Activated naive CD8-positive, alpha-beta T cell treated with anti-CD3 and anti-CD28 coated beads for 36 hours (primary cell): Measurements from ENCODE around the gene ABRAXAS1. TPM values are rescaled to one million over a fixed set of nuclear protein-coding genes. Genes with fewer than 3 reads are reported as not detected.
"Not testable (repeated sequence)": the region's sequence is repeated elsewhere in the genome, so short reads cannot be mapped to it uniquely, and the experiment has no call there.

Source experiments
- DNase-seq: peaks from one replicate; pipeline ENCODE4 v3.0.0; 2021
- H3K27ac Mint-ChIP-seq: one replicate; pipeline ENCODE4 v1.8.0; 2022; ENCODE audit warnings: mild to moderate bottlenecking, moderate library complexity, mixed read lengths
- H3K27me3 Mint-ChIP-seq: one replicate; pipeline ENCODE4 v1.8.0; 2022; ENCODE audit warnings: mild to moderate bottlenecking, mixed read lengths
- H3K36me3 Mint-ChIP-seq: one replicate; pipeline ENCODE4 v1.8.0; 2021; ENCODE audit warnings: mild to moderate bottlenecking, mixed read lengths
- H3K4me1 Mint-ChIP-seq: one replicate; pipeline ENCODE4 v1.8.0; 2021; ENCODE audit warnings: mixed read lengths
- H3K4me3 Mint-ChIP-seq: one replicate; pipeline ENCODE4 v1.8.0; 2022; ENCODE audit warnings: mild to moderate bottlenecking, moderate library complexity, mixed read lengths
- H3K9me3 Mint-ChIP-seq: one replicate; pipeline ENCODE4 v1.8.0; 2022; ENCODE audit warnings: mixed read lengths
- total RNA-seq, 2 experiments: library from RNA; stranded (reverse); gene quantifications; one replicate each; pipeline ENCODE4 v1.2.3, GENCODE V29; 2021

ABRAXAS1 gene
- total RNA-seq, result 10 to 100 TPM; 18.5 TPM

DNA sequence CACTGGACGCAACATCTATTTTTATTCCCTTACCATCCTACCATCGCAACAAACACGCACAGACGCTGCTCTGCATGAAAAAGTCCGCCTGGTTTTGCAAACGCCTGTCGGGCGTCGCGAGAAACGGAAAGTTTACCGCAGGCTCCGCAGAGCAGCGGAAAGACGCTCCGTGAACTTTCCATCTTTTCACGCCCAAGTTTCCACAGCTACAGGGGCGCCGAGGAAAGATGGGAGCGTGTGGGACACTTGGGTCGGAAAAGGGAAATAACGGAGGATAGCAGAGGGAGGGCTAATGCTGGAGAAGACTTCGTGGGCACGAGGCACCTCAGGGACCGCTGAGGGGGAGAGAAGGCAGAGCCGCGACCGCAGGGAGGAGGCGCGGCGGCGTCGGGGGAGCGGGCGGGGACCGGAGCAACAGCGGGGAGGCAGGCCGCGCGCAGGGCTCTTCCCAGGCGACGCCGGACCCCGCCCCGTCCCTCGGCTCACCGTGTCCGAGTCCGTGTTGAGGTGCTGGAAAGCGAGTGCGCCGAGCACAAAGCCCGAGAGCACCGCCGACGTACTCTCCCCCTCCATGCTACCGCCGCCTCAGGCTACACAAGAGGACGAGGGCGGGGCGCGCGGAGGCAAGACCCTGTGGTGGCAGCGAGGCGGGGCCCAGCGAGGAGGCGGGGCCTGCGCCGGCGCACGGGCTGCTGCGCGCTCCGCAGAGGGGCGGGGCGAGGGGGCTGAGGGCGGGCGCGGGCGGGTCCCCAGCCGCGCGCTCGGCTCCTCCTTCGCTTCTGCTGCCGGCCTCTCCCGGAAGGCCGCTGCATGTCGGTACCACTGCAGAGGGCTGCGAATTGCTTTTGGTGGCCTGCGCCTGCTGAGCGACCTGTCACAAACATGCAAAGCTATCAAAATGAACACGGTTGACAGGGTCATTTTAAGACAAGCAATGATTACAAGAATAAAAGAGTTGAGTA, at the start of gene ABRAXAS1:
TSS of gene ABRAXAS1 (minus strand) at position 601 of the 962 bp plus-strand sequence. CDS start at position 573, 28 bp downstream.
- Mint-ChIP-seq H3K4me1 (peaks cover 17% of the 10 kb centered on the region), H3K36me3 (peaks cover 7% of the 10 kb centered on the region), H3K9me3 (no peaks in the 10 kb centered on the region), H3K27me3 (no peaks in the 10 kb centered on the region), H3K27ac (peak within 1 kb of the TSS; percentile 96), H3K4me3 (peak within 1 kb of the TSS; percentile 99)
- peak; percentile 96 for DNase-seq

DNA sequence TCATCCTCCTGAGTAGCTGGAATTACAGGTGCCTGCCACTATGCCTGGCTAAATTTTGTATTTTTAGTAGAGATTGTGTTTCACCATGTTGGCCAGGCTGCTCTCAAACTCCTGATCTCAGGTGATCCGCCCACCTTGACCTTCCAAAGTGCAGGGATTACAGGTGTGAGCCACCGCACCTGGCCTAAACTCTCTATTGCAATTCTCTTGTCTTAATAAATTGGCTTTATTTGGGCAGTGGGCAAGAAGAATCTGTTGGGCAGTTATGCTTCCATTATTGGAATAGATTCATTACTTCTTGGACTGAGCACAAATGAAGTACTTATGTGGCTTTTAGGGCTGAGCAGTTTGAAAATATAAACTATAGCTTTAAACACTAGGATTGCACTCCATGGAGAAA, 42.8 kb upstream of the ABRAXAS1 start:
- H3K4me1 Mint-ChIP-seq, result no peaks in the 10 kb centered on the region
- no peaks in the 10 kb centered on the region for H3K9me3 Mint-ChIP-seq
- H3K27me3 Mint-ChIP-seq, result peaks cover 18% of the 10 kb centered on the region
- no peaks in the 10 kb centered on the region for H3K36me3 Mint-ChIP-seq
- no peak overlapping the region for H3K27ac Mint-ChIP-seq
- DNase-seq, result no peak
- H3K4me3 Mint-ChIP-seq, result no peak overlapping the region

GRCh38 chr4:83522239-83522638, 37.3 kb upstream of the ABRAXAS1 start:
- H3K27ac Mint-ChIP-seq, result no peak overlapping the region
- H3K4me1 Mint-ChIP-seq, result no peaks in the 10 kb centered on the region
- DNase-seq, result no peak
- H3K27me3 Mint-ChIP-seq, result peaks cover 3% of the 10 kb centered on the region
- no peaks in the 10 kb centered on the region for H3K9me3 Mint-ChIP-seq
- no peak overlapping the region for H3K4me3 Mint-ChIP-seq
- H3K36me3 Mint-ChIP-seq, result no peaks in the 10 kb centered on the region

DNA sequence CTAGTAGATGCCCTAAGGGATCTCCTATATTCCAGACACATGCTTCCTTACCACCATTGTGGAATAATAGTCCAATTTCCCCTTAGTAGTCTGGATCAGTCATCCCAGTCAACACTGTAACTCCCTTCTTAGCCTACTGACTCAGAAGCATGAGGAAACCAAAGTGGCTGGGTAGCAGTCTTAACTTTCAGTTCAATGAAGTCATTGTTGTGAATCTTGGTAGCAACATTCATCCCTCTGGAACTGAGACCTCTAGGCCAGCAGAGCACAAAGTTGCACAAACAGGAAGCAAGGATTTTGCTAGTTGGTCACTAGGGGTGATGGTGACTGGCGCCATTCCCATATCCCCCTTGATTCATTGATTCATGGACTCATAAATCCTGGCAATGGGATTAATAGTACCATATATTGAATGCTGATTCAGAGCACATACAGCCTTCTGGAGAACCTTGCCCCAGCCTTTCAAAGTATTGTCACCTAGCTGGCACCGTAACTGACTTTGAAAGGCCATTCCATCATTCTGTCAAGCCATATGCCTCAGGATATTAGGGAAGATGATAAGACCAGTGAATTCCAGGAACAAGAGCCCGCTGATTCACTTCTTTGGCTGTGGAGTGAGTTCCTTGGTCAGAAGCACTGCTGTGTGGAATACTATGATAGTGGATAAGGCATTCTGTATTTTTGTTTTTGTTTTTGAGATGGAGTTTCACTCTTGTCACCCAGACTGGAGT, 31.3 kb upstream of the ABRAXAS1 start:
- no peaks in the 10 kb centered on the region for H3K36me3 Mint-ChIP-seq
- H3K27ac Mint-ChIP-seq, result no peak overlapping the region
- DNase-seq, result no peak
- H3K27me3 Mint-ChIP-seq, result no peaks in the 10 kb centered on the region
- H3K4me1 Mint-ChIP-seq, result no peaks in the 10 kb centered on the region
- no peak overlapping the region for H3K4me3 Mint-ChIP-seq
- H3K9me3 Mint-ChIP-seq, result no peaks in the 10 kb centered on the region

- no peak overlapping the region for H3K4me3 Mint-ChIP-seq
- DNase-seq, result no peak
- no peaks in the 10 kb centered on the region for H3K36me3 Mint-ChIP-seq
- H3K27me3 Mint-ChIP-seq, result no peaks in the 10 kb centered on the region
- no peaks in the 10 kb centered on the region for H3K4me1 Mint-ChIP-seq
- H3K9me3 Mint-ChIP-seq, result no peaks in the 10 kb centered on the region
- no peak overlapping the region for H3K27ac Mint-ChIP-seq
Measured at GRCh38 chr4:83510442-83510841, 25.5 kb upstream of the ABRAXAS1 start.

DNA sequence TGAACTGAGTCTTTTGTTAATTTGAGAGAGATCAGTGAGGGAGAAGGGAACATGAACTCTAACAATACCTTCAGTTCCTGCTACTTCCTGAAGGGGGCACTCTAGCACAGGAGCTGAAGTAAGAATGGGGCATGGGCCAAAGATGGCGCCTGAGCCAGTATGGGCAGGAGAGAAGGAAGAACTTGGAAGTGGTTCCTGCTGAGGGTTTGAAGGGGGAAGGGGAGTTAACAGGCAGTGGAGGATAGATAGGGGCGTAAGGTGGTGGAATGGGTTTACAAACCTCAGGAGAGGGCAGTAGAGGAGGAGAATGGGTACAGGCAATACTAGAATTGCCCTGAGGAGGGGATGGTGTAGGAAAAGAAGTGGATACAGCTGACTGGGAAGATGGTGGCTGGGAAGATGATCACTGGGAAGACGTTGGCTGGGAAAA, 24.3 kb upstream of the ABRAXAS1 start:
- not testable (repeated sequence) for H3K4me1 Mint-ChIP-seq, H3K27ac Mint-ChIP-seq, H3K27me3 Mint-ChIP-seq, H3K36me3 Mint-ChIP-seq, H3K9me3 Mint-ChIP-seq, H3K4me3 Mint-ChIP-seq
- DNase-seq, result peak; percentile 56

DNA sequence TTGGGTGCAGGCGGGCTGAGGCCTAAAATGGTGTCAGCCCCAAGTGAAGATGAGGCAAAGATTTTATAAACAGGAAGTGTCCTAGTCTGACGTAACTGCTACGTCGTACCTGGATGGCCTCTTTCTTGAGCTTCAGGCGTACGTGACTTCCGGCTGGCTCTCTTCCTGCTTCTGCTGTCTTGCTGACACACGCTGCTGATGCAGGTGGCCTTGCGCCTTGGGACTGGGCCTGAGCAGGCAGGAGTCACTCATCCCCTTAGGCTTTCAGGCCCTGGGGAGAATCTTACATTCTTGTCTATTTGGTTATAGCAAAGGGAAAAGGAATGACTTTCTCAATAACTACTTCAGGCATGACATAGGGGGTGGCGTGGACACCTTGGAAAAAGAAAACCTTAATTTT, 20.1 kb upstream of the ABRAXAS1 start:
- Mint-ChIP-seq H3K27me3 (no peaks in the 10 kb centered on the region), H3K4me3 (no peak overlapping the region), H3K9me3 (no peaks in the 10 kb centered on the region), H3K4me1 (peaks cover 6% of the 10 kb centered on the region), H3K27ac (peak overlapping the region; percentile 42), H3K36me3 (peaks cover 2% of the 10 kb centered on the region)
- DNase-seq, result no peak

GRCh38 chr4:83504503-83504902, 19.6 kb upstream of the ABRAXAS1 start:
- Mint-ChIP-seq H3K9me3 (no peaks in the 10 kb centered on the region), H3K36me3 (peaks cover 2% of the 10 kb centered on the region), H3K27ac (peak overlapping the region; percentile 42), H3K4me3 (no peak overlapping the region), H3K4me1 (peaks cover 6% of the 10 kb centered on the region), H3K27me3 (no peaks in the 10 kb centered on the region)
- DNase-seq, result no peak

GRCh38 chr4:83503974-83504373, 19.1 kb upstream of the ABRAXAS1 start:
- DNase-seq, result no peak
- Mint-ChIP-seq H3K4me1 (peaks cover 6% of the 10 kb centered on the region), H3K27ac (peak overlapping the region; percentile 18), H3K36me3 (peaks cover 2% of the 10 kb centered on the region), H3K9me3 (no peaks in the 10 kb centered on the region), H3K27me3 (no peaks in the 10 kb centered on the region), H3K4me3 (no peak overlapping the region)

DNA sequence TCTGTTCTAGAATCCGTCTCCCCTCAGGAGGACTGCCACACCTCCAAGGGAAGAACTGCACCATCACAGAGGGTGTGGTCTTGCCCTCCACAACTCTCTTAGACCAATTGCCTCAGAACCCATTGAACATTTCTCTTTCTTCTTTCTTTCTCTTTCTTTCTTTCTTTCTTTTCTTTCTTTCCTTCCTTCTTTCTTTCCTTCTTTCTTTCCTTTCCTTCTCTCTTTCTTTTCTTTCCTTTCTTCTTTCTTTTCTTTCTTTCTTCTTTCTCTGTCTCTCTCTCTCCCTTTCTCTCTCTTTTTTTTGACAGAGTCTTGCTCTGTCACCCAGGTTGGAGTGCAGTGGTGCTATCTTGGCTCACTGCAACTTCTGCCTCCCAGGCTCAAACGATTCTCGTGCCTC, 16.8 kb upstream of the ABRAXAS1 start:
- not testable (repeated sequence) for H3K9me3 Mint-ChIP-seq, H3K4me1 Mint-ChIP-seq, H3K27me3 Mint-ChIP-seq, H3K4me3 Mint-ChIP-seq, H3K36me3 Mint-ChIP-seq, DNase-seq, H3K27ac Mint-ChIP-seq

DNA sequence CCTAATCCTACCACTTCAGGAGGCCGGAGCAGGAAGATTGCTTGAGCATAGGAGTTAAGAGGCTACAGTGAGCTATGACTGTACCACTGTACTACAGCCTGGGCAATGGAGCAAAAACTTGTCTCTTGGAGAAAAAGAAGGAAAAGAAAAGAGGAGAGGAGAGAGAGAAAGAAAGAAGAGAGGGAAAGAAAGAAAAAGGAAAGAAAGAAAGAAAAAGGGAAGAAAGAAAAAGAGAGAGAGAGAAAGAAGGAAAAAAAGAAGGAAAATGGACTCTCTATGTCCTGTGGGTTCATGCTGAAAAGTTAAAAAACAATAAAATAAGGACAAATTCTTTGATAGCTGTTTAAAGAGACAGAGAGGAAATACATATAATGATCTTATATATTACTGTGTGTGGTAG, 13.3 kb upstream of the ABRAXAS1 start:
- Mint-ChIP-seq H3K9me3 (no peaks in the 10 kb centered on the region), H3K4me3 (no peak overlapping the region), H3K27ac (no peak overlapping the region), H3K36me3 (no peaks in the 10 kb centered on the region), H3K27me3 (no peaks in the 10 kb centered on the region), H3K4me1 (no peaks in the 10 kb centered on the region)
- DNase-seq, result no peak

GRCh38 chr4:83496085-83496917, 11.4 kb upstream of the ABRAXAS1 start:
- H3K4me1 Mint-ChIP-seq, H3K27me3 Mint-ChIP-seq, DNase-seq: not testable (repeated sequence)

GRCh38 chr4:83490876-83491450, 6.1 kb upstream of the ABRAXAS1 start:
- Mint-ChIP-seq H3K27me3 (no peaks in the 10 kb centered on the region), H3K36me3 (no peaks in the 10 kb centered on the region), H3K4me3 (no peak overlapping the region), H3K9me3 (no peaks in the 10 kb centered on the region), H3K4me1 (no peaks in the 10 kb centered on the region), H3K27ac (no peak overlapping the region)
- no peak for DNase-seq

More at GRCh38 chr4:83496085-83496917, 11.4 kb upstream of the ABRAXAS1 start:
- not testable (repeated sequence) for H3K4me3 Mint-ChIP-seq, H3K36me3 Mint-ChIP-seq, H3K27ac Mint-ChIP-seq, H3K9me3 Mint-ChIP-seq

- Mint-ChIP-seq H3K4me1 (peaks cover 2% of the 10 kb centered on the region), H3K9me3 (no peaks in the 10 kb centered on the region), H3K27ac (no peak overlapping the region), H3K36me3 (no peaks in the 10 kb centered on the region), H3K27me3 (no peaks in the 10 kb centered on the region), H3K4me3 (no peak overlapping the region)
- DNase-seq, result no peak
Measured at GRCh38 chr4:83489711-83490326, 4.9 kb upstream of the ABRAXAS1 start.
